Esophagus squamous epithelium (tissue), 5 donors: ENCODE measurements around the gene MSANTD3. TPM values are rescaled to one million over a fixed set of nuclear protein-coding genes. Genes with fewer than 3 reads are reported as not detected.

Experiments
- DNase-seq: peaks from one replicate; lab custom pipeline; 2025; lab: John Stamatoyannopoulos, UW
- H3K27ac ChIP-seq, 4 donors: fragments of 200-600 bp; sonication (generic); one replicate each; pipeline ENCODE4 v1.5.1; 2016 to 2019; ENCODE audit warnings: mild to moderate bottlenecking in 1 of 4
- H3K27me3 ChIP-seq, 4 donors: fragments of 200-600 bp; sonication (generic); 1 replicate in 3 of 4; 2 replicates in 1 of 4; pipeline versions ENCODE4 v1.5.1 to v1.6.0; 2017 to 2021; ENCODE audit warnings: antibody characterized with exemption in 1 of 4
- H3K36me3 ChIP-seq, 3 donors: fragments of 200-600 bp; sonication (generic); one replicate each; pipeline ENCODE4 v1.5.1; 2016 to 2019
- H3K4me1 ChIP-seq, 3 donors: fragments of 200-600 bp; sonication (generic); one replicate each; pipeline ENCODE4 v1.5.1; 2017 to 2019
- H3K4me3 ChIP-seq, 4 donors: fragments of 200-600 bp; sonication (generic); 1 replicate in 3 of 4; 2 replicates in 1 of 4; pipeline ENCODE4 v1.5.1; 2016 to 2019; ENCODE audit warnings: mild to moderate bottlenecking in 2 of 4, moderate library complexity in 1 of 4
- H3K9me3 ChIP-seq, 3 donors: fragments of 200-600 bp; sonication (generic); one replicate each; pipeline ENCODE4 v1.5.1; 2016 to 2019
- POLR2A ChIP-seq, 4 donors: fragments of 450-650 bp; IDR thresholded peaks; one replicate each; pipeline ENCODE4 v1.6.1; 2017; ENCODE audit warnings: antibody characterized with exemption in 4 of 4, mild to moderate bottlenecking in 4 of 4, moderate library complexity in 3 of 4
- WGBS, 2 donors: methylation state at CpG; one replicate each; pipeline ENCODE4 v1.1.5; 2018; 5-methylcytosine and 5-hydroxymethylcytosine counted together
- intact Hi-C: fragments of 100-400 bp; cut with DNase I; formaldehyde crosslinking; loops from one replicate; pipeline ENCODE4 v1.15.0; 2022
- total RNA-seq, 4 donors: library from RNA; depleted of rRNA; stranded (reverse); fragments of >200 nt; gene quantifications; one replicate each; pipeline ENCODE4 v1.1.0, GENCODE V29; 2016
- TF ChIP-seq, protein P1 (sequence below), 6 experiments: fragments of 450-650 bp in 4 of 6; fragments of 200-600 bp in 2 of 6; sonication (generic) in 2 of 6; IDR thresholded peaks; one replicate each; pipeline ENCODE4 v1.5.1; 2016 to 2019; ENCODE audit warnings: antibody characterized with exemption in 6 of 6, mild to moderate bottlenecking in 4 of 6, moderate library complexity in 4 of 6
- donor health status: DM: yes; HTN: yes; CAD: no.

The MSANTD3 gene
- total RNA-seq, 4 donors from 2014 or later = 14.9 to 24.2 (median 18.1) TPM

DNA sequence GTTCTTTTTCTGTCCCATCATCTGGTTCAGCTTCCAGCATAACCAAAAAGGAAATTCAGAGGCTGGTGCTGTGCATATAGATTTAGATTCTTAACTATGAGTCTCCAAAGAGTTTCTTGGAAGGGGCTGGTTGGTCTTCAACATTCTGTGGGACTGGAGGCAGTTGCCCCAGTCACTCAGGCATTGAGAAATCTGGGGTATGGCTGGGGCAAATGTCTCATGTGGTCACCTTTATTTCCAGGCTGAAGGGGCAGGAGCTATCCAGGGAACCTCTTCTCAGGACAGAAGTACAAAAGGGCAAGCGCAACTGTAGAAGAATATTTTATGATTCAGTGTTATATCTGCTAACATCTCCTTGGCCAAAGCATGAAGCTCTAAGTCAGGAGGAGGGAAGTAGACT lies 30.6 kb downstream of the MSANTD3 start:
- Histone ChIP-seq H3K9me3 (no peaks in the 10 kb centered on the region), H3K4me3 (no peak overlapping the region), H3K36me3 (peaks cover 0 to 20% (median 0%) of the 10 kb centered on the region in 3 donors), H3K27me3 (no peaks in the 10 kb centered on the region), H3K27ac (no peak overlapping the region), H3K4me1 (no peaks in the 10 kb centered on the region)
- WGBS, 2 donors = 100% methylated on average over 1 of the region's 1 CpG
- intact Hi-C loops = no loop called here
- no peak for DNase-seq
- no peak for TF ChIP-seq POLR2A (IDR thresholded peaks at IDR 0.05)
- TF ChIP-seq, protein P1, sequence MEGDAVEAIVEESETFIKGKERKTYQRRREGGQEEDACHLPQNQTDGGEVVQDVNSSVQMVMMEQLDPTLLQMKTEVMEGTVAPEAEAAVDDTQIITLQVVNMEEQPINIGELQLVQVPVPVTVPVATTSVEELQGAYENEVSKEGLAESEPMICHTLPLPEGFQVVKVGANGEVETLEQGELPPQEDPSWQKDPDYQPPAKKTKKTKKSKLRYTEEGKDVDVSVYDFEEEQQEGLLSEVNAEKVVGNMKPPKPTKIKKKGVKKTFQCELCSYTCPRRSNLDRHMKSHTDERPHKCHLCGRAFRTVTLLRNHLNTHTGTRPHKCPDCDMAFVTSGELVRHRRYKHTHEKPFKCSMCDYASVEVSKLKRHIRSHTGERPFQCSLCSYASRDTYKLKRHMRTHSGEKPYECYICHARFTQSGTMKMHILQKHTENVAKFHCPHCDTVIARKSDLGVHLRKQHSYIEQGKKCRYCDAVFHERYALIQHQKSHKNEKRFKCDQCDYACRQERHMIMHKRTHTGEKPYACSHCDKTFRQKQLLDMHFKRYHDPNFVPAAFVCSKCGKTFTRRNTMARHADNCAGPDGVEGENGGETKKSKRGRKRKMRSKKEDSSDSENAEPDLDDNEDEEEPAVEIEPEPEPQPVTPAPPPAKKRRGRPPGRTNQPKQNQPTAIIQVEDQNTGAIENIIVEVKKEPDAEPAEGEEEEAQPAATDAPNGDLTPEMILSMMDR (IDR thresholded peaks at IDR 0.05) = no peak

DNA sequence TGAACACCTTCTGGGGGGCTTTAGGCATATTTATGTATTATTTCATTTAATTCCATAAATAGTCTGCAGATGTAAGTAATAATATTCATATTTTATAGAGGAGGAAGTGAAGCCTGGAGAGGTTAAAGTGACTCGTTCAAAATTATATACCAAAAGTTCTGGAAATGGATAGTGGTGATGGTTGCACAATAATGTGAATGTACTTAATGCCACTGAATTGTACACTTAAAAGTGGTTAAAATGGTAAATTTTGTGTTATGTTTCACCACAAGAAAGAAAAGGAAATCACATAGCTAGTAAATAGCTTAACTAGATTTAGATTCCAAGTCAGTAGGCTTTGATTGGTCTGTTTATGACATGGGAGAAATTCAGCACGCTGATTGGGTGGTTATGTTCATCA lies 33.0 kb downstream of the MSANTD3 start:
- WGBS, 2 donors = 70 to 71% methylated on average over 2 of the region's 2 CpGs
- Histone ChIP-seq H3K9me3 (no peaks in the 10 kb centered on the region), H3K4me1 (no peaks in the 10 kb centered on the region), H3K36me3 (no peaks in the 10 kb centered on the region), H3K27me3 (no peaks in the 10 kb centered on the region), H3K27ac (no peak overlapping the region), H3K4me3 (no peak overlapping the region)
- TF ChIP-seq, protein P1 (IDR thresholded peaks at IDR 0.05) = no peak
- TF ChIP-seq POLR2A (IDR thresholded peaks at IDR 0.05) = no peak
- no peak for DNase-seq
- intact Hi-C loops = no loop called here

DNA sequence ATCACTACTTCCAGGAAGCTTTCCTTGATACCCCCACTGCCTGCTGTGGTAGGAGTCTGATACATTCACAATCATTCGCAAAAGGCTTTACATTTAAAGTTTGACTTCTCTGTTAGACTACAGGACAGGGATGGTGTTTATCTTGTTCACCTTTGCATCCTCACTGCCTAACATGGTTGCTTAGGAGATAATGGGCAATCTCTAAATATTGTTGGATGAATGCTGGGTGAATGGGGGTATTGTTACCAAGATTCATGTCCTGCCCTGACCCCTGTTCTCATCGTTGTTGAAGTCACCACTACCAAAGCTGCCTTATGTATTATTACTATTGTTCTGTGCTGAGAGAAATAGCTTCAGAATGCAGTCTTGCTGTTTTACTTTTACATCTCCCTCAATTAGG lies 38.3 kb downstream of the MSANTD3 start:
- H3K4me1 ChIP-seq = no peaks in the 10 kb centered on the region
- no peak overlapping the region for H3K27ac ChIP-seq
- WGBS, 2 donors = 80 to 89% methylated on average over 2 of the region's 2 CpGs
- intact Hi-C loops = no loop called here
- H3K36me3 ChIP-seq = no peaks in the 10 kb centered on the region
- no peak for DNase-seq
- H3K9me3 ChIP-seq = no peaks in the 10 kb centered on the region
- TF ChIP-seq POLR2A (IDR thresholded peaks at IDR 0.05) = no peak
- TF ChIP-seq, protein P1 (IDR thresholded peaks at IDR 0.05) = no peak
- no peak overlapping the region for H3K4me3 ChIP-seq
- H3K27me3 ChIP-seq = no peaks in the 10 kb centered on the region

DNA sequence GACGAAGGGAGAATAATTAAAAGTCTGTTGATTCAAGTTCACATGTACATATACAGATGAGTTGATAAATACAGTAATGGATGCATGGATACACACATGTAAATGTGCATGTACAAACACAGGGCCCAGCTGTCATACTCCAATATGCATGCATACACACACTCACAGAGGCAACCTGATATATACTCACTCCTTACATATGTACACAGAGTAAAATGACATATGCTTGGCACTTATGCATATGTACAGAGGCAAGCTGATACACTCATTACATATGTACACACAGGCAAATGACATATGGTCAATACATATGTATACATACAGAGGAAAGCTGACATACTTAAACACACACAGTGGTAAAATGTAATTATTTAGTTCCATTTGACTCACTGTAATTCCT lies 38.8 kb downstream of the MSANTD3 start:
- H3K4me1 ChIP-seq = no peaks in the 10 kb centered on the region
- TF ChIP-seq, protein P1 (IDR thresholded peaks at IDR 0.05) = no peak
- no peaks in the 10 kb centered on the region for H3K27me3 ChIP-seq
- 78 to 94% methylated on average over 1 of the region's 1 CpG for WGBS, 2 donors
- intact Hi-C loops = no loop called here
- H3K36me3 ChIP-seq = no peaks in the 10 kb centered on the region
- no peak overlapping the region for H3K4me3 ChIP-seq
- H3K9me3 ChIP-seq = no peaks in the 10 kb centered on the region
- H3K27ac ChIP-seq = no peak overlapping the region
- no peak for DNase-seq

DNA sequence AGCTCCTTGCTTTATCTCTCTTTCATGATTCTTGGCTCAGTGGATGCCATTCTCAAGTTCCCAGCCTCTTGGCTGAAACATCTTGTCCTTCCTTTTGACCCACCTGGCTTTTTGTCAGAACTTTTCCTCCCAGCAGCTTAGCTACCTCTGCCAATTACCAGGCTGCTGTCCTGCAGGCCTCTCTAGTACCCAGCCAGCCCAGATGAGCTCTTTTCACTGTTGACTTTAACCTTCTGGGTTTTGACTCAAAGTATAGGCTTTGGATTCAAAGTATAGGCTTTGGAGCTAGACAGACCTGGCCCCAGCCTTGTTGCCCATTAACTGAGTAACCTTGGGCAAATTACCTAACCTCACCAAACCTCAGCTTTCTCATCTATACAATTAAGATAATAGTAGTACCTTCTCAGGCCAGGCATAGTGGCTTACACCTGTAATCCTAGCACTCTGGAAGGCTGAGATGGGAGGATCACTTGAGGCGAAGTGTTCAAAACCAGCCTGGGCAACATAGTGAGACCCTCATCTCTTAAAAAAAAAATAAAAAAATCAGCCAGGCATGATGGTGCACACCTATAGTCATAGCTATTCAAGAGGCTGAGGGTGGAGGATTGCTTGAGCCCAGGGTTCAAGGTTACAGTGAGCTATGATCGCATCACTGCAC lies 39.4 kb downstream of the MSANTD3 start:
- intact Hi-C loops = no loop called here
- Histone ChIP-seq H3K4me3 (no peak overlapping the region), H3K9me3 (no peaks in the 10 kb centered on the region), H3K27me3 (no peaks in the 10 kb centered on the region), H3K36me3 (no peaks in the 10 kb centered on the region), H3K27ac (no peak overlapping the region), H3K4me1 (no peaks in the 10 kb centered on the region)
- TF ChIP-seq POLR2A (IDR thresholded peaks at IDR 0.05) = no peak
- TF ChIP-seq, protein P1 (IDR thresholded peaks at IDR 0.05) = no peak
- 100% methylated on average over 2 of the region's 2 CpGs for WGBS, 2 donors
- no peak for DNase-seq
